Activated naive CD4-positive, alpha-beta T cell treated with anti-CD3 and anti-CD28 coated beads for 36 hours (primary cell): Measurements from ENCODE around the gene FGF12. TPM values are rescaled to one million over a fixed set of nuclear protein-coding genes. Genes with fewer than 3 reads are reported as not detected.

Experiments
- CTCF ChIA-PET: fragments of 350-600 bp; sonication (Branson Sonifier 250); formaldehyde crosslinking; loops from one replicate; lab custom pipeline; 2021; ENCODE audit warnings: antibody characterized with exemption; lab: Charles Lee
- DNase-seq: peaks from one replicate; pipeline ENCODE4 v3.0.0-alpha.2; 2020
- H3K27ac Mint-ChIP-seq: one replicate; pipeline ENCODE4 v1.8.0; 2021; ENCODE audit warnings: mild to moderate bottlenecking, mixed read lengths
- H3K27me3 Mint-ChIP-seq: one replicate; pipeline ENCODE4 v1.8.0; 2021; ENCODE audit warnings: low read depth, mixed read lengths
- H3K36me3 Mint-ChIP-seq: one replicate; pipeline ENCODE4 v1.8.0; 2021; ENCODE audit warnings: low read depth, mixed read lengths
- H3K4me1 Mint-ChIP-seq: one replicate; pipeline ENCODE4 v1.8.0; 2021; ENCODE audit warnings: low read depth, mixed read lengths
- H3K4me3 Mint-ChIP-seq: one replicate; pipeline ENCODE4 v1.8.0; 2021; ENCODE audit warnings: mild to moderate bottlenecking, moderate library complexity, mixed read lengths
- H3K9me3 Mint-ChIP-seq: one replicate; pipeline ENCODE4 v1.8.0; 2021; ENCODE audit warnings: mixed read lengths
- intact Hi-C: fragments of 100-400 bp; cut with micrococcal nuclease; formaldehyde crosslinking; loops from one replicate; pipeline ENCODE4 v1.15.1; 2023
- total RNA-seq, 2 experiments: library from RNA; stranded (reverse); gene quantifications; one replicate each; pipeline ENCODE4 v1.2.3, GENCODE V29; 2021

Gene FGF12
- total RNA-seq, 2 experiments from 2014 or later: not detected

- Mint-ChIP-seq H3K4me3 (no peak overlapping the region), H3K27me3 (peaks cover 16% of the 10 kb centered on the region), H3K9me3 (no peaks in the 10 kb centered on the region), H3K4me1 (no peaks in the 10 kb centered on the region), H3K27ac (no peak overlapping the region), H3K36me3 (no peaks in the 10 kb centered on the region)
- CTCF ChIA-PET: interaction anchor here (0.7 to 1.4 kb wide), 5 partner anchors 24 to 1105 kb away, joined by 3 to 9 read pairs (median 4); no protein-coding TSS in a partner anchor
- peak; percentile 68 for DNase-seq
- intact Hi-C loops: loop anchor here (1.0 to 5.0 kb wide), 5 partner anchors 99 to 1105 kb away; no protein-coding TSS in a partner anchor
Observed at GRCh38 chr3:192467230-192468140, 259.9 kb downstream of the FGF12 start.

DNA sequence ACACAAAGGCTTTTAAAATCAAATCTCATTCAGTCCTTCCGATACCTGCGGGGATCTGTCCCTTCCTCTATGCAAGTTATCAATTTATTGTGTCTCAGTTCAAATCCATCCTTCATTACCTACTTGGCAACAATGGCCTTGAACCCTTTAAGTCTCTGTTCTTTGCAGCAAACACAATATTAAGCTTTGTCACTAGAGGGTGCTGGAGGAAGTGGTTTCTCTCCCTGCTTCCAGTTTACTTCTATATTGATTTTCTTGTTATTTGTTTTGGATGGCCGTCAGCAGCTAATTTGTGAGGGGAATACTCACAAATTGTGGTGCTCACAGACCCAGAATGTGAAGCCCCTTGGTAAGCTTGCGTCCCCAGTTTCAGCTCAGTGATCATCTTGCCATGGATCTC, 278.3 kb downstream of the FGF12 start:
- H3K27me3 Mint-ChIP-seq: peaks cover 29% of the 10 kb centered on the region
- H3K9me3 Mint-ChIP-seq: no peaks in the 10 kb centered on the region
- no peaks in the 10 kb centered on the region for H3K4me1 Mint-ChIP-seq
- intact Hi-C loops: loop anchor here (10.0 kb wide), 1 partner anchor 1744 kb away; no protein-coding TSS in a partner anchor
- CTCF ChIA-PET: interaction anchor here (1.3 kb wide), 1 partner anchor 21 kb away, joined by 3 read pairs; no protein-coding TSS in a partner anchor
- H3K4me3 Mint-ChIP-seq: no peak overlapping the region
- H3K27ac Mint-ChIP-seq: no peak overlapping the region
- DNase-seq: no peak
- no peaks in the 10 kb centered on the region for H3K36me3 Mint-ChIP-seq

GRCh38 chr3:192445770-192446644, 281.3 kb downstream of the FGF12 start:
- Mint-ChIP-seq H3K4me3 (no peak overlapping the region), H3K9me3 (no peaks in the 10 kb centered on the region), H3K27ac (no peak overlapping the region), H3K36me3 (no peaks in the 10 kb centered on the region), H3K4me1 (no peaks in the 10 kb centered on the region), H3K27me3 (peaks cover 32% of the 10 kb centered on the region)
- intact Hi-C loops: loop anchor here (2.0 to 10.0 kb wide), 2 partner anchors 1561 to 1741 kb away; no protein-coding TSS in a partner anchor
- no peak for DNase-seq
- CTCF ChIA-PET: interaction anchor here (2.6 to 2.8 kb wide), 2 partner anchors 23 to 258 kb away, joined by 9 to 15 read pairs; no protein-coding TSS in a partner anchor

DNA sequence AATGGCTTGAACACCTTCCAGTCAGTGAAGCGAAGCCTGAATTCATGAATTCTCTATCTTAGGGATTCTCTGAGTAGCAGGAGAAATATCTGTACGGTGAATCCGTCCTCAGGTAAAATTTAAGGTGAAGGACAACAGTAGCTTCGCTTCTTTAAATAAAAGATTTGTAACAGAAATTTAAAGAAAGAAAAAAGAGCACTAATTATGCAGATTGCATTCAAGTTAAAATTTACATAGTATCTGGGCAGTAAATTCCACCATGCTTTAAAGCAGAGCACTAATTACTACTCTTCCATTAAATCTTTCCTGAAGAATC, 282.6 kb downstream of the FGF12 start:
- Mint-ChIP-seq H3K9me3 (no peaks in the 10 kb centered on the region), H3K36me3 (no peaks in the 10 kb centered on the region), H3K4me3 (no peak overlapping the region), H3K4me1 (no peaks in the 10 kb centered on the region), H3K27ac (no peak overlapping the region), H3K27me3 (peaks cover 32% of the 10 kb centered on the region)
- intact Hi-C loops: loop anchor here (1.0 to 10.0 kb wide), 6 partner anchors 256 to 1740 kb away; no protein-coding TSS in a partner anchor
- CTCF ChIA-PET: interaction anchor here (0.5 to 3.1 kb wide), 21 partner anchors 9 to 1024 kb away, joined by 3 to 15 read pairs (median 3); no protein-coding TSS in a partner anchor
- no peak for DNase-seq

DNA sequence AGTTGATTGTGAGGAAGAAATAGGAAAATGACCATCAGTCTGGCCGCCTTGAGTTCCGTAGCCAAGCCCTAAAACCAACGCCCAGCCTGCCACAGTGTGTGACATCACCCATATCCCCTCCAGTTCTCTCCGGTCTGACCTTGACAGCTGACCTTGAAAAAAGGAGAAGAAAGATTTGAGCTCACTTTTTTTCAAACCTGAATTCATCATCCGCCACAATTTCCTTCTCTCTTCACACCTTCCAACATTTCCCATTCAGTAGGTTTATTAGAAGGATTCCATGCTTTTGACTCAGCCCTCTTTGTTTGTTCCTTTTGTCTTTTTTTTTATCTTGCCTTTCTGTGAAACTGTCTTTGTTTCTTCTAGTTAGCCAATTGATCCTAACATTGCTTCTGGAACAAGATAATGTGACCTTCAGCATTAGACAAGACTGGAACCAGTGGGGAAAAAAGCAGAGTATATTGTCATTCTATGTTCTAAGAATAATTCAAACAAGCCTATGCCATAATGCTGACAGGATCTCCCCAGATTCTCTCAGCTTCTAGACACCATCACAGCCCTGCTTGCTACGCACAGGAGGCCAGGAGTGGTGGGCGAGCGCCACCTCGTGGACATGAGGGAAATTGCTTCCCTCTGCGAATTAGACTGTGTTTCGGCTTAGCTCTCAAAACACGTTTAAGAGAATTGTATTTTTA, 283.1 kb downstream of the FGF12 start:
- H3K27ac Mint-ChIP-seq: no peak overlapping the region
- peak; percentile 69 for DNase-seq
- H3K4me1 Mint-ChIP-seq: no peaks in the 10 kb centered on the region
- no peaks in the 10 kb centered on the region for H3K36me3 Mint-ChIP-seq
- intact Hi-C loops: loop anchor here (1.0 to 10.0 kb wide), 6 partner anchors 256 to 1739 kb away; no protein-coding TSS in a partner anchor
- peaks cover 34% of the 10 kb centered on the region for H3K27me3 Mint-ChIP-seq
- H3K4me3 Mint-ChIP-seq: no peak overlapping the region
- H3K9me3 Mint-ChIP-seq: no peaks in the 10 kb centered on the region
- CTCF ChIA-PET: interaction anchor here (0.5 to 3.1 kb wide), 33 partner anchors 8 to 1658 kb away, joined by 3 to 15 read pairs (median 3); no protein-coding TSS in a partner anchor

DNA sequence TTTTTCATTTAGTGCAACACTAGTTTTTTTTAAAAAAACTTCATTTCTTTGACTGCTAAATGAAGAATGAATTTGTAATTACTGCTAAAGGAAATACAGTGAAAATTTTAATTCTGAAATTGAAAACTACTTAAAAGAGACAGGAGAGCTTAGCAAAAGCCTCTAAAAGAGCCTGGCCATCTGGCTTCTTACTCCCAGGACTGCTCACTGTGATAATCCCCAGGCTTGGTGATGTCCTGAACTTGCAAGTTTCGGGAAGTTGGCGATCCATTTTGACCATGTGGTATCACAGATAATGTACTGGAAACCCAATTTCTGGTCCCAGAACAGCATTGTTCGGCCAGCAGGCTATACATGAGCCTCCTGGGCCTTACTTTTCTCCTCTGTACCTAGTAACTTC, 292.1 kb downstream of the FGF12 start:
- Mint-ChIP-seq H3K27me3 (peaks cover 11% of the 10 kb centered on the region), H3K36me3 (no peaks in the 10 kb centered on the region), H3K4me1 (no peaks in the 10 kb centered on the region), H3K4me3 (no peak overlapping the region), H3K9me3 (no peaks in the 10 kb centered on the region), H3K27ac (no peak overlapping the region)
- CTCF ChIA-PET: interaction anchor here (1.9 kb wide), 1 partner anchor 9 kb away, joined by 6 read pairs; no protein-coding TSS in a partner anchor
- intact Hi-C loops: no loop called here
- DNase-seq: no peak

GRCh38 chr3:192434186-192434585, 293.2 kb downstream of the FGF12 start:
- Mint-ChIP-seq H3K4me3 (no peak overlapping the region), H3K36me3 (no peaks in the 10 kb centered on the region), H3K9me3 (no peaks in the 10 kb centered on the region), H3K27me3 (peaks cover 9% of the 10 kb centered on the region), H3K27ac (no peak overlapping the region), H3K4me1 (no peaks in the 10 kb centered on the region)
- intact Hi-C loops: no loop called here
- CTCF ChIA-PET: interaction anchor here (0.5 to 1.9 kb wide), 2 partner anchors 10 to 66 kb away, joined by 4 to 14 read pairs; no protein-coding TSS in a partner anchor
- no peak for DNase-seq

DNA sequence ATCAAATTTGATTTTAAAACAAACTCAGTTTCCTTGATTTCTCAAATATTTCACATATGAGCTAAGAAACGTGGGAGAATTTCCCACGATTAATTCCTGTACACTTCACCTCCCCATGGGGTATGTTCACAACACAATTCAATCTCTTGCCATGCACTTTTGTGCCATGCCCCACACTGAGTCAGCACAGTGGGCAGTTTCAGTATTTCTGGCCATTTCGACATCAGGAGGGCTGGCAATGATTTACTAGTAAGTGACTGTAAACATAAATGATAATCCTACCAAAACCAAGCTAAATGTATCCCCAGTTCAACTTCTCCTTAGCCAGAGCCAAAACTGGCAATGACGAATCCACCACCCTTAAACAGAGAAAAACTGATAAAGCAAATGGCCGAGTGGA, 293.6 kb downstream of the FGF12 start:
- Mint-ChIP-seq H3K27ac (no peak overlapping the region), H3K9me3 (no peaks in the 10 kb centered on the region), H3K4me1 (no peaks in the 10 kb centered on the region), H3K36me3 (no peaks in the 10 kb centered on the region), H3K27me3 (peaks cover 9% of the 10 kb centered on the region), H3K4me3 (no peak overlapping the region)
- intact Hi-C loops: no loop called here
- CTCF ChIA-PET: interaction anchor here (0.5 to 1.9 kb wide), 2 partner anchors 10 to 66 kb away, joined by 4 to 14 read pairs; no protein-coding TSS in a partner anchor
- no peak for DNase-seq

GRCh38 chr3:192422997-192423342, 304.4 kb downstream of the FGF12 start:
- intact Hi-C loops: no loop called here
- CTCF ChIA-PET: interaction anchor here (2.2 kb wide), 1 partner anchor 22 kb away, joined by 9 read pairs; no protein-coding TSS in a partner anchor
- H3K36me3 Mint-ChIP-seq: no peaks in the 10 kb centered on the region

DNA sequence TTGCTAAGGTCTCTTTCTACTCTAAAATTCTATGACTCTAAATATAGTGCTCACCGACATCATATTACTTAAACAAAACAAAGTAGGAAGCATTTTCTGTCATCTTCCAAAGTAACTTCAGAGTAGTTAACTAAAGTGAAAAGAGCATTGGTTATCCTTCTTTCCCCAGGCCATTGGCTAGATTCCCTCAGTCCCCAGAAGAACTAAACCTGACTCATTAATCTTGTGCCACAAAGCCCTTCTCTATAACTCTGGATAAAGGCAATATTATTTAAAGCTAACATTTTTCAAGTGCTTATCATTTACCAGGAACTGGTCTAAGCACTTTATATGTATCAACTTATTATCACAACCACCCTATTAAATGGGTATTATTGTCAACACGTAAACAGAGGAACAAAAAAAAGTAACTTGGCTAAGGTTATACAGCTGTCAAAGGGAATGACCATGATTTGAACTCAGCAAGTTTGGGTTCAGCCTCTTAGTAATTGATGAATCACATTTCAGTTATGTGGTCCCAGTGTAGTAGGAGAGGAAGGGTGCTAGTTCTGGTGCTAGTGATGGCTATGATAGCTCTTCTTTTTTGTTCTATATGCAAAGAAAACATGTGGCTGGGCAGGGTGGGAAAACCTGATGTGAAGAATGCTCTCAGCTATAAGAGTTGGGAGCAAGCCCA, 304.9 kb downstream of the FGF12 start:
- Mint-ChIP-seq H3K9me3 (no peaks in the 10 kb centered on the region), H3K27me3 (peaks cover 6% of the 10 kb centered on the region), H3K27ac (no peak overlapping the region), H3K4me3 (no peak overlapping the region), H3K4me1 (no peaks in the 10 kb centered on the region), H3K36me3 (no peaks in the 10 kb centered on the region)
- CTCF ChIA-PET: interaction anchor here (2.2 kb wide), 1 partner anchor 23 kb away, joined by 9 read pairs; no protein-coding TSS in a partner anchor
- DNase-seq: no peak
- intact Hi-C loops: no loop called here

More at GRCh38 chr3:192422997-192423342, 304.4 kb downstream of the FGF12 start:
- DNase-seq: no peak
- H3K4me1 Mint-ChIP-seq: no peaks in the 10 kb centered on the region
- no peak overlapping the region for H3K4me3 Mint-ChIP-seq
- H3K27ac Mint-ChIP-seq: no peak overlapping the region
- H3K9me3 Mint-ChIP-seq: no peaks in the 10 kb centered on the region
- peaks cover 6% of the 10 kb centered on the region for H3K27me3 Mint-ChIP-seq

GRCh38 chr3:192419312-192419711, 308.0 kb downstream of the FGF12 start:
- DNase-seq: no peak
- Mint-ChIP-seq H3K36me3 (no peaks in the 10 kb centered on the region), H3K4me1 (no peaks in the 10 kb centered on the region), H3K9me3 (no peaks in the 10 kb centered on the region), H3K27ac (no peak overlapping the region), H3K27me3 (no peaks in the 10 kb centered on the region), H3K4me3 (no peak overlapping the region)
- CTCF ChIA-PET: interaction anchor here (0.9 kb wide), 1 partner anchor 25 kb away, joined by 3 read pairs; no protein-coding TSS in a partner anchor
- intact Hi-C loops: no loop called here
